HCT116 (cell line): ENCODE data around the gene SEC31A. TPM values are rescaled to one million over a fixed set of nuclear protein-coding genes. Genes with fewer than 3 reads are reported as not detected.

ENCODE experiments used
- ATAC-seq: fragments of 200-7000 bp; cut with Tn5 transposase; 2 replicates; pipeline ENCODE4 v1.9.1; 2020; ENCODE audit warnings: mild to moderate bottlenecking, moderate library complexity
- BruUV-seq: library from RNA; stranded (reverse); fragments of 400-500 nt; replicated peaks from 2 replicates; lab custom pipeline; 2021; lab: Mats Ljungman, UMichigan
- CTCF ChIA-PET: fragments of 300-600 bp; sonication (Branson Sonifier 250); formaldehyde crosslinking; loops from one replicate; lab custom pipeline; 2021; ENCODE audit warnings: antibody characterized with exemption; lab: Charles Lee
- POLR2A ChIA-PET: fragments of 300-600, 350-600 bp; sonication (Branson Sonifier 250); formaldehyde crosslinking; loops from one replicate; lab custom pipeline; 2021; ENCODE audit warnings: antibody characterized with exemption; lab: Charles Lee
- RAD21 ChIA-PET, 2 experiments: fragments of 300-600 bp; sonication (Branson Sonifier 250); formaldehyde crosslinking; loops; one replicate each; lab custom pipeline; 2023; ENCODE audit warnings: low total read pairs in 2 of 2; ENCODE audit not compliant: uncharacterized antibody in 2 of 2, unreplicated experiment in 2 of 2, low non-redundant PET in 1 of 2; lab: Charles Lee
- DNase-seq: peaks from one replicate; pipeline ENCODE4 v3.0.0-alpha.2; 2010; ENCODE audit warnings: low read depth, low spot score
- H2AFZ ChIP-seq: fragments of 200-600 bp; shearing (Covaris generic), sonication (generic); 2 replicates; pipeline ENCODE4 v1.6.1; 2017; ENCODE audit warnings: low read depth, mixed run types, mixed read lengths, antibody characterized with exemption, low read length; ENCODE audit not compliant: poor library complexity, severe bottlenecking
- H3K27ac ChIP-seq: 2 replicates; pipeline ENCODE4 v1.5.1; 2012; ENCODE audit warnings: low read depth, low read length
- H3K27me3 ChIP-seq: fragments of 200-600 bp; sonication (generic); 2 replicates; pipeline ENCODE4 v1.6.1; 2016; ENCODE audit warnings: mixed run types, low read length, mixed read lengths; ENCODE audit not compliant: insufficient read depth
- H3K36me3 ChIP-seq, 2 experiments: fragments of 200-500 bp in 1 of 2; fragments of 200-600 bp in 1 of 2; sonication (Bioruptor generic) in 1 of 2; sonication (generic) in 1 of 2; 2 replicates each; pipeline versions ENCODE4 v1.5.1 to v1.6.1; 2014 to 2016; ENCODE audit warnings: low read length in 2 of 2, inconsistent platforms in 1 of 2, mixed read lengths in 1 of 2, mixed run types in 1 of 2; ENCODE audit not compliant: insufficient read depth in 2 of 2, control insufficient read depth in 1 of 2
- H3K4me1 ChIP-seq, 2 experiments: fragments of 200-600 bp in 1 of 2; sonication (generic) in 1 of 2; 2 replicates each; pipeline versions ENCODE4 v1.5.1 to v1.6.1; 2012 to 2017; ENCODE audit warnings: low read length in 2 of 2, inconsistent platforms in 1 of 2, mild to moderate bottlenecking in 1 of 2, mixed read lengths in 1 of 2, mixed run types in 1 of 2, moderate library complexity in 1 of 2; ENCODE audit not compliant: insufficient read depth in 2 of 2, control insufficient read depth in 1 of 2
- H3K4me2 ChIP-seq: fragments of 200-600 bp; sonication (generic); 2 replicates; pipeline ENCODE4 v1.6.1; 2017; ENCODE audit warnings: mixed run types, low read length, mixed read lengths
- H3K4me3 ChIP-seq, 2 experiments: fragments of 200-600 bp in 1 of 2; sonication (generic) in 1 of 2; replicated peaks in 1 of 2; 2 replicates each; pipeline ENCODE4 v1.5.1; 2011 to 2016; ENCODE audit warnings: low read length in 2 of 2, control low read depth in 1 of 2, low read depth in 1 of 2, mild to moderate bottlenecking in 1 of 2, mixed read lengths in 1 of 2, mixed run types in 1 of 2
- H3K79me2 ChIP-seq: fragments of 200-600 bp; sonication (generic); 2 replicates; pipeline ENCODE4 v1.6.1; 2017; ENCODE audit warnings: mild to moderate bottlenecking, mixed run types, low read length, moderate library complexity, mixed read lengths; ENCODE audit not compliant: insufficient read depth
- H3K9ac ChIP-seq: fragments of 200-600 bp; sonication (generic); 2 replicates; pipeline ENCODE4 v1.6.1; 2016; ENCODE audit warnings: low read length, mixed read lengths
- H3K9me2 ChIP-seq: fragments of 200-600 bp; sonication (generic), shearing (Covaris generic); 2 replicates; pipeline ENCODE4 v1.6.1; 2017; ENCODE audit warnings: mixed run types, mild to moderate bottlenecking, moderate library complexity; ENCODE audit not compliant: insufficient read depth
- H3K9me3 ChIP-seq, 2 experiments: fragments of 200-500 bp in 1 of 2; fragments of 200-600 bp in 1 of 2; sonication (Bioruptor generic) in 1 of 2; sonication (generic) in 1 of 2; 2 replicates each; pipeline ENCODE4 v1.6.1; 2014 to 2017; ENCODE audit warnings: low read length in 2 of 2, mixed read lengths in 2 of 2, inconsistent platforms in 1 of 2, low read depth in 1 of 2, mild to moderate bottlenecking in 1 of 2, mixed run types in 1 of 2, moderate library complexity in 1 of 2; ENCODE audit not compliant: control insufficient read depth in 1 of 2, insufficient read depth in 1 of 2
- H4K20me1 ChIP-seq: fragments of 200-600 bp; sonication (generic), shearing (Covaris generic); 2 replicates; pipeline ENCODE4 v1.6.1; 2017; ENCODE audit warnings: mixed run types, mild to moderate bottlenecking, moderate library complexity; ENCODE audit not compliant: insufficient read depth
- POLR2AphosphoS5 ChIP-seq: IDR thresholded peaks from 2 replicates; pipeline ENCODE4 v1.6.1; 2011; ENCODE audit warnings: mild to moderate bottlenecking, low read depth, low read length, moderate library complexity
- REST ChIP-seq: IDR thresholded peaks from 2 replicates; pipeline ENCODE4 v1.6.1; 2012; ENCODE audit warnings: low read depth
- TCF7L2 ChIP-seq: IDR thresholded peaks from 2 replicates; pipeline ENCODE4 v1.7.0; 2011; ENCODE audit warnings: borderline replicate concordance, inconsistent platforms; ENCODE audit not compliant: insufficient read depth, insufficient read length; ENCODE audit errors: extremely low read depth
- ZBTB33 ChIP-seq: IDR thresholded peaks from 2 replicates; pipeline ENCODE4 v1.6.1; 2011; ENCODE audit warnings: mild to moderate bottlenecking, low read length, moderate library complexity; ENCODE audit not compliant: insufficient replicate concordance; ENCODE audit errors: extremely low read depth
- ZFX ChIP-seq: fragments of 450-650 bp; IDR thresholded peaks from 2 replicates; pipeline ENCODE4 v1.6.1; 2017
- ZNF274 ChIP-seq: fragments of 200-500 bp; sonication (Bioruptor generic); IDR thresholded peaks from 2 replicates; pipeline ENCODE4 v1.6.1; 2014; ENCODE audit warnings: mild to moderate bottlenecking, low read depth, low read length, inconsistent platforms
- intact Hi-C: fragments of 100-400 bp; cut with micrococcal nuclease; formaldehyde crosslinking; loops from 2 replicates; pipeline ENCODE4 v1.10.0; 2022
- total RNA-seq: library from RNA; stranded (reverse); gene quantifications from one replicate; pipeline ENCODE4 v1.2.1, GENCODE V29; 2021; ENCODE audit not compliant: unreplicated experiment

Gene SEC31A
- total RNA-seq, 1 experiment from 2014 or later, result 78.5 TPM

- POLR2A ChIA-PET, result no interaction called here
- no peaks in the 10 kb centered on the region for H3K79me2 ChIP-seq
- H3K9me3 ChIP-seq, result no peaks in the 10 kb centered on the region
- no peak for ATAC-seq
- H3K27me3 ChIP-seq, result no peaks in the 10 kb centered on the region
- BruUV-seq, result no TSS peak
- H3K4me2 ChIP-seq, result no peak overlapping the region
- H3K4me3 ChIP-seq, result no peak overlapping the region
- H2AFZ ChIP-seq, result no peak overlapping the region
- RAD21 ChIA-PET, result no interaction called here
- no peaks in the 10 kb centered on the region for H3K9me2 ChIP-seq
- TF ChIP-seq ZBTB33 (no peak), ZFX (no peak), ZNF274 (no peak), REST (no peak), TCF7L2 (no peak), POLR2AphosphoS5 (no peak)
- H3K4me1 ChIP-seq, result no peaks in the 10 kb centered on the region
- no peak overlapping the region for H3K27ac ChIP-seq
- DNase-seq, result no peak
- H3K36me3 ChIP-seq, result no peaks in the 10 kb centered on the region
- H3K9ac ChIP-seq, result no peak overlapping the region
- H4K20me1 ChIP-seq, result no peaks in the 10 kb centered on the region
- CTCF ChIA-PET, result no interaction called here
- intact Hi-C loops, result no loop called here
These were observed 81.3 kb downstream of the SEC31A start for GRCh38 chr4:82809619-82810018.
